HG02678 (cell line): ENCODE results near the gene CR2.
"Not testable (repeated sequence)": the region's sequence is repeated elsewhere in the genome, so short reads cannot be mapped to it uniquely, and the experiment has no call there.

Source experiments
- ATAC-seq: cut with Tn5 transposase; IDR thresholded peaks from one replicate; pipeline ENCODE4 v1.9.1; 2021; ENCODE audit warnings: mild to moderate bottlenecking, moderate library complexity; ENCODE audit not compliant: unreplicated experiment

CR2 gene

DNA sequence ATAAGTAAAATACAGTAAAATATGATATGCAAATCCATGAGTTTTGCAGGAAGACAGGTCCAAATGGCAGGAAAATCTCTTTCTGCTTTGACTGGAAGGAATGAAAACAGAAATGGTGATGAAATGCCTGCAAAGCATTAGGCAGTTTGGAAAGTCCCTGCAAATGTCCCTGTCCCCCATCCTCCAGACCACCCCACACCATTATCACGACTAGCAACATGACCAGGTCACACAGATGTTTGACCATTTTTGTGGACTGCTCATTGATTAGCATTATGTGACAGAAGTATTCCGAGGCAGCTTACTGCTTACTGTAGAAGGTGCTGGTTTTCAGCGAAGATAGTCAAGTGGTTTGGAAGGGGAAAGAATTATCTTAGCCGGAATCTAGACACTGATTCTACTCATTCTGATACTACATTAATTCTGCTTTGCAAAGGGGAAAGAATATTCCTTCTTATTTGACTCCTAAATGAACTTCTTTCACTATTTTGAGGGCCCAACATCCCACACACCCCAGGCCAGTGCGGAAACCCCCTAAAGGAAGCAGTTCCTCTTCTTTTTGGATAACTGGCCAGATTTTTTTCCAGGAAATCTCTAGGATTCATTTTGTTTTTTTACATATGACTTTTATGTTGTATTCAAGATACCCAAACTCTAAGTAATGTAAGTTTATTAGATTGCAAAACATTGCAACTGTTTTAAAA is 9.5 kb upstream of the CR2 start:
- ATAC-seq = no peak

DNA sequence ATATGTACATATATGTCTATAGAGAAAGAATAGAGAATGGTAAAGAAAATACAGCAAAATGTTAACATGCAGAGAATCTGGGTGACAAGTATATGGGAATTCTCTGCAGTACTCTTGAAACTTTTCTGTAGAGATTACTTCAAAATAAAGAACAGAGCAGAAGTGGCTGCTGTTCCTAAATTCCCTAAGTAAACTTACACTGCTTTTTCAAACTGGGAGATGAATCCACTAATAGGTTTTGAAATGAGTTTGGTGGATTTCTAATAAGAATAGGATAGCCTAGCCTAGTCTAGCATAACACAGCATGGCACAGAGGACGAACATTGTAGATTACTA is 450 bp upstream of the CR2 start:
- no peak for ATAC-seq

DNA sequence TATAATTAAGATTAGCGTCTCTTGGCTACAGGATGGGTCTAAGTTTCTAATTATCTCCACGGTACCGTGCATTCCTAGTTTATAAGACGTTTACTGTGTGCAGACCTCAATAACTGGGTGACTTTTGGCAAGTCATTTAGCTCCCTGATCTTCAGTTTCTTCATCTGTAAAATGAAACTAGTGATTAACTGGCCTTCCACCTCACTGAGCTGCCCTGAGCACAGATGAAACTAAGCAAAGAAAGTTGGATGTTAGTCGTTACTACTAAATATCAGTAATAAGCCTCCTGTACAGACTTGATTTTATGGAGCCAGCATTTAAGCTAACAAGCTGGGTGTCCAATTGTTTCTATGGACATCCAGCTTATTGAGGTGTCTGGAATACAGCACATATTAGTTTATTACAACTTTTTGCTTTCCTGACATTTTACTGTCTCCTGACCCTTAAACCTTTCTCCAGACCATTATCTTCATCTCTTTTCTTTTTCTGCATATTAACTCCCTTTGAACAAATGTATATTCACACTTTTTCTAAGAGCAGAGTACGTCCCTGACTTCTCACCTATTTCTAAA is 1.1 kb downstream of the CR2 start:
- no peak for ATAC-seq

DNA sequence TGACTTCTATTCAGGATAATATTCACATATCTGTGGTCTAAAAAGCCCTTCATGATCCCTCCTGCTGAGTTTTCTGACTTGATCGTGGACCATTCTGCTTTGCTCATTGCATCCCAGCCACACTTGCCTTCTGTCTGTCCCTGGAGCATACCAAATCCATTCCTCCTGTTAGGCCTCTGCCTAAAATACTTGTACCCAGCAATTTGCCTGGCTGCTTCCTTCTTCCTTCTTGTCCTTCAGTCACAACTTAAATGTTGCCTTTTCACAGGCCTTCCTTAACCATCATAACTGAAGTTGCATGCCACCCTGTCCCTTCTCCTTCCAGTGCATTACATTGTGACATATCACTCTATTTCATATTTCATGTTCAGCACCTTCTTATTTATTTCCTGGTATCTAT is 4.3 kb downstream of the CR2 start:
- ATAC-seq = no peak

DNA sequence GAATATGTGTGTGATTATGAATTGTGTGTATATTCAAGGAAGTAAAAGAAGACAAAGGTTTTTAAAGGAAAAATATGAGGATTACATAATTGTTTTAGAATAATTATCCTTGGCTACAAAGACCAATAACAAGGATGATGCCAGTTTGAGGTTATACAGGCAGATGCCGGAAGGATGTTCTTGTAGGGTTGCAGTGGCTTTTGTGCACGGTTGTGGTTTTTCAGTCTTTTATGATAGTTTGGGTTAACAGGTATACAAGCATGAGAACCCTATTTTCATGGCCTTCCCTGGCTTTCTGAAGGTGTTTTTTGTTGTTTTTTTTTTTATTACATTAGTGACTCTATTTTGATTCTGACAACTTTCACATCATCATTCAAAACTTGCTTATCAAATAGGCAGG is 4.9 kb downstream of the CR2 start:
- ATAC-seq = no peak

DNA sequence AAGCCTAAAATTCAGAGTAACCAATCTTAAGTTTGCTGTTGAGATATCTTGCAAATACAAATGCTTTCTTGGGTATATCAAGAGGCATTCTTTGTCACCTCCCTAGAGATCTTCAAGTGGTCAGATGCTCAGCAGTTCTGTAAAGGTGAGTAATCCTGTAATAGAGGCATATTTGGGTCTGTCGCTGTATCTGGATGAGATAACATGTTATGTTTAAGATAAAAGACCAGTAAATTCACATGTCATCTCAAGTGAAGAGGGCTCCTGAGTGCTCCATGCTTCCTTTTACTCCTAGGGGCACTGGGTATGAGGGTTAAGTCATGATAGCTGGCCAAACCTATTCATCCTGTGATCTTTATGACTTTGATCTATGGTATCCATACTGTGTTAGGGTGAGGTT is 7.5 kb downstream of the CR2 start:
- no peak for ATAC-seq

DNA sequence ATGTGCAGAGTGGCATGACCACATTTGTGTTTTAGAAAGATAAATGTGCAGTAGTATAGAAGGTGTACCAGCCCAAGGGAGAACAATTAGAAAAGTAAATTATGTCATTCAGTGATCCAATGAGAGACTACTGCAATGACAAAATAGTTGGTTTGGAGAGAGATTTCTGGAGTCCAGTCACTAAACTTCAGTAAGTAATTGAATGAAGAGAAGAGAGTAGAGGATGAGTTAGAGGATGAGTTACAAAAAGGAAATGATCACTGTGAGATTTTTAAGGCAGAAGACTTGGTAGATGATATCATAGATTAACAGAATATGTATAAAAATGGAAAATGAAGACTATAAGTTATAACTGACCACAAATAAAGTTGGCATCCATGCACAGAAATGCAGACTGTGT is 8.4 kb downstream of the CR2 start:
- no peak for ATAC-seq

DNA sequence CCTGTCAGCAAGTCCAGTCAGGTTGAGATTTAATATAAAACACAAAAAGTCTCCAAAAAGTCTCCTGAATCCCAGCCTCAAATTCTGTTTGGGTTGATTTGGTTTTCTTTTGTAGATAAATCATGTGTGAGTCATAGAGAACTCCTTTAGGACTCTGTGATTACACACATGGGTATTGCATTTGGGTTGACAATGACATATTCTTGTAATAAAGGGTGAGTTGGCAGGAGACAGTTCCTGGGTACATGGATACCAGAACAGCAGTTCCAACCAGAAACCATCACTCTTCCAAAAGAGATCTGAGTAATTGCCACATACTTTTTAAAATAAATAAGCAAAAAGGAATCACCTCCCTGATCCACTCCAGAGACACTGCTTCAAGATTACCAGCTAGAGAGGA is 8.9 kb downstream of the CR2 start:
- no peak for ATAC-seq

DNA sequence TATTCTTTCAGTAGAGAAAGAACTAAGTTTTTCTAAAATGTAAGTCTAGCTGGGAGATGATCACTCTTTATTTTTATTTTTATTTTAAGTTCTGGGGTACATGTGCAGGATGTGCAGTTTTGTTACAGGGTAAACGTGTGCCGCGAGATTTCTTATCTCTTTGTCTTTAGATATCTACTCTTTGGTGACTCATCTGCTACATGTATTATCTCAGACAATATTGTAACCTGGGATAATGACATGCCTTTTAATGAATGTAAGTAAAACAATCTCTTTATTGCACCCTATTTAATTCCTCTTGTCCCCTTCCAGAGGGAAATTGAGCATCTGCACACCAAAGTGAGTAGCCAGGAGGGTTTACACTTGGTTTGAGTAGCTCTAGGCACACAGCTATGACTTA is 9.4 kb downstream of the CR2 start:
- ATAC-seq = no peak

DNA sequence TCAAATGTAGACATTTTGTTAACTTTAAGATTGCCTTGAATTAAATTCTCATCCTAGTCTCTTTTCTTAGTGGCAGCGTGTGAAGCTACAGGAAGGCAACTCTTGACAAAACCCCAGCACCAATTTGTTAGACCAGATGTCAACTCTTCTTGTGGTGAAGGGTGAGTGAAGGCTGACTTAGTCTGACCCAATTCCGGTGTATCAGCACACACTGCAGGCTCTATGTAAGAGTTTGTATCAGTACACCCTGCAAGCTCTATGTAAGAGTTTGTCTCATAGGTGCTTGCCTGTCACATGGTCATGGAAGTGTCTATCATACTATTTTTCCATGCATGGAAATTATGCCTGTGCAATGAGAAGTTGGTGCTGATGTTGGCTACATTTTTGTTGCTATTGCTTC is 16.8 kb downstream of the CR2 start:
- ATAC-seq = no peak

DNA sequence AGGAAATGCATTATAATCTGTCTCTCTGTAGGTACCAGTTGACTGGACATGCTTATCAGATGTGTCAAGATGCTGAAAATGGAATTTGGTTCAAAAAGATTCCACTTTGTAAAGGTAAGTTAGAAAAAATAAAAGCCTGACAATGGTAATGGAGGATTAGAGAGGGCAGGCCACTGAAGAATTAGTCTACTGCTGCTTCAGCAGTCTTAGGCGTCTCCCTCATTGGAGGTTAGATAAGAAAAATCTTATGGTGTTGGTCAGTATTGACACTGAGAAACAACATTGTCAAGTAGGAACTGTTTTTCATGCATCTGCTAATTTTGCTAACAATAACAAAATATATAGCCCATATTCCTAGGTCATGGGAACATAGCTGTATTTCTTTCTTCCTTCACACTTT is 20.1 kb downstream of the CR2 start:
- no peak for ATAC-seq

DNA sequence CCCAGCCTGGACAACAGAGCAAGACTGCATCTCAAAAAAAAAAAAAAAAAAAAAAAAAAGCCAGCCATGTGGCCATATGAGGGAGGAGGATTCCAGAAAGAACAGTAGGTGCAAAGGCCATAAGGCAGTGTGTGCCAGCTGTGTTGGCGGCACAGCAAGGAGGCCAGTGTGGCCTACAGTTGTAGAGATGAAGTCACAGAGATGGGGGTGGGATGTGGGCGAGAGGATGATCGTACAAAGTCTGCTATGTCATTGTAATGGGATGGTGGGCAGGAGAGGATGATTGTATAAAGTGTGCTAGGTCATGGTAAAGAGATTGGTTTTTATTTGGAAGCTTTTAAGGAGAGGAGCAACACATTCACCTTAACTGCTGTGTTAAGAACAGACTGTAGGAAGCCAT is 32.1 kb downstream of the CR2 start:
- ATAC-seq = no peak

DNA sequence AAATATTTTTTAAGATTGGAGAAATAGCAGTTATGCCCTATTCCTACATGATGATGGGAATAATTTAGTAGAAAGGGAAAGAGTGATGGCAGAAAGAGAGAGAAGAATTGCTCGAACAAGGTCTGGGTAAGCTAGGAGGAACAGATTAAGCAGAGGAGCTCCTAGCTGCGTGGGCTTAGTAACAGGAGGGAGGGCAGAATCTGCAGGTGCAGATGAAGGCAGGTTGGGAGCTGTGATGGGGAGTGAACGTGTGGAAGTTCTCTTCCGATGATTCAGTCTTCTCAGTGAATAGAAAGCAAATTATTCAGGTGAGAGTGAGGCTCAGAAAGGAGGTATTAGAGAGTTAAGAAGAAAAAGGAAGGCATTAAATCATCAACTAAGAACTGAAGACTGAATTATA is 33.5 kb downstream of the CR2 start:
- ATAC-seq = no peak

DNA sequence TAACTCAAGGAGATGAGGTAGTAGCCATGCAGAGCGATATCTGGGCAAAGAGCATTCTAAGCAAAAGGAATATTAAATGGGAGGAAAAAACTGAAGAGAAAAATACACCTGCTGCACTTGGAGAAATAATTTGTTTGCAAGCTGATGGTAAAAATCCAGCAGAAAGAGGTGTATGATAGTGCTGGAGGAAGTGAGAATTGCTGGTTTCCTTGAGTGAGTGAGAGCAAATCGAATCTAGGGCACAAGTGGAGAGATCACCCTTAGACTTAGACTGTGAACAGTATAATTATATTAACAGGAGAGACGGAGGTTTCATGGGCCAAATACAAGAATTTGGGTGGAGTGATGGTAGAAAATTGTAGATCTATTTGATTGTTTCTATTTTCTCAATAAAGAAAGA is 39.1 kb downstream of the CR2 start:
- ATAC-seq = no peak

DNA sequence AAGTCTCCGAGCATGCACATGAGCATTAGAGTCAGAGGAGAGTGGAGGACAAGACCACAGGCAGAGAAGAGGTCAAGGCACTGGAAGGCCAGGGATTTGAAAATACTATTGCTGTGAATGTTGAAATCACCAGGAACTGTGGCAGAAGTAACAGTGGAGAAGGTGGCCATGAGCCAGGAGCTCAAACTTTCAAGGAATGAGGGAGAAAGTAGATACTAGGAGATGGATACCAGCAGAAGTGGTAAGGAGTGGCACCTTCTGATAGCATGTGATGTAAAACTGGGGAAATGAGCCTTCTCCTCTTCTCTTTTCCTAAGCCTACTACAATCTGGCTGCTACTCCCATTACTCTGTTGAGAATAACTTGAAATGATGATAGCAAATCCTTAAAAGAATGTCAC is 40.0 kb downstream of the CR2 start:
- no peak for ATAC-seq

DNA sequence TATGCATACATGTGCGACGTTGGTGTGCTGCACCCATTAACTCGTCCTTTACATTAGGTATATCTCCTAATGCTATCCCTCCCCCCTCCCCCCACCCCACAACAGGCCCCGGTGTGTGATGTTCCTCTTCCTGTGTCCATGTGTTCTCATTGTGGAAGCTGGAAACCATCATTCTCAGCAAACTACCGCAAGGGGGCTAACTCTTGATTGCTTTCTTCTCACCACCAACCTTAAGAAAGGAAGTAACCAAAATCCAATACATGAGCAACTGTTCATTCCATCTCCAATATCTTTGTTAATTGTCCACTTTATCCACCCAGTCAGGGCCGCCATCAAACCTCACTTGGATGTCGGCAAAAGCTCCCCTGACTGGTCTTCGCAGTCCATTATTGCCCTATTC is 41.2 kb downstream of the CR2 start:
- ATAC-seq = not testable (repeated sequence)

DNA sequence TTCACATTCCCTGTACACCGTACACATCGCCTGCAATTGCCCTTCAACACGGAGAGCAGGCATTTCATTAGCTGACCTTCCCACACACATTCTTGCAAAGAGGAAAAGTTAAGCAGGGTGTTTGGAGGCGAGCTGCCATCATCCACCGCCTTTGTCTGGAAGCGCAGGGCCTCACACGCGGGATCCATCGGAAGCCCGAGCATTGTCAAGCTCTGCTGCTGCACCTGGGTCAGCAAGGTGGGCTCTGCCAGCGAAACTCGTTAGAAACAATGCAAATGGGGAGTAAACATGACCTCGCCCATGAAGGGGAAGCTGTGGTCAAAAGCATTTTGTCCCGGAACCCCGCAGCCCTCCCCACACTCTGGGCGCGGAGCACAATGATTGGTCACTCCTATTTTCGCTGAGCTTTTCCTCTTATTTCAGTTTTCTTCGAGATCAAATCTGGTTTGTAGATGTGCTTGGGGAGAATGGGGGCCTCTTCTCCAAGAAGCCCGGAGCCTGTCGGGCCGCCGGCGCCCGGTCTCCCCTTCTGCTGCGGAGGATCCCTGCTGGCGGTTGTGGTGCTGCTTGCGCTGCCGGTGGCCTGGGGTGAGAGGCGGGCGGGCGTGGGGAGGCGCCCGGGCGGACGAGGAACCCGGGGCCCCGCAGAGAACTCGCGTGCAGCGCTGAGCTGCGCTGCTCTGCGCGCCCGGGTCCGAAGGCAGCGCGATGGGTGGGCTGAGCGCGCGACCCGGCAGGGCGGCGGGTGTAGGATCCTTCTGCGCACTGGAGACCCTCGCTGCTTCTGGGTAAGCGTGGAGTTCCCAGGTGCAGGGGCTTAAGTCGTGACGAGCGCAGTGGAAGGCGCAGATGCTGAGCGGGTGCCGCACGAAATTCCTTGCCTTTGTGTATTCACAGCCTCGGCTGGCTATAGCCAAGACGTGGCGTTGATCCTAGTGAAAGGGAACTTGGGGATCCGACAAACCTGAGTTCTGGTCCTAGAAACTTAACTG is 42.0 kb downstream of the CR2 start, which contains the start of gene CR1:
Gene CR1, plus strand, starts transcription at position 357 of the 992 bp plus-strand sequence. Its CDS starts 111 bp downstream, at position 468.
- ATAC-seq = peak; percentile 60

DNA sequence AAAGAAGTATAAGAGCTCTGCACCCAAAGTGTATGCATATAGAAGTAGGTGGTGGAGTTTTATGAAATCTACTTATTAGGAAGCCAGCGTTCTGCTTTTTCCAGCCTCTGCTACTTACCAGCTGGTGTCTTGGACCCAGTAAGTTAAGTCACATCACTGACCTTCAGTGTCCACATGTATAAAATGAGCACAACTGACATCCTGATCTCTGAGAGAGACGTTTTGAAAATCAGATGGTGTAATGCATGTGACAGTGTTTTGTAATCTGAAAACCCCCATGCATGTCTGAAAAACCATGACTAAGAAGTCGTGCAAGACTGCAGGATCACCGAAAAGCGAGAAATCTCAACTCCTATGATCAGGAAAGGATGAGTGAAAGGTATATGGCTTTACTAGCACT is 43.8 kb downstream of the CR2 start:
- no peak for ATAC-seq

DNA sequence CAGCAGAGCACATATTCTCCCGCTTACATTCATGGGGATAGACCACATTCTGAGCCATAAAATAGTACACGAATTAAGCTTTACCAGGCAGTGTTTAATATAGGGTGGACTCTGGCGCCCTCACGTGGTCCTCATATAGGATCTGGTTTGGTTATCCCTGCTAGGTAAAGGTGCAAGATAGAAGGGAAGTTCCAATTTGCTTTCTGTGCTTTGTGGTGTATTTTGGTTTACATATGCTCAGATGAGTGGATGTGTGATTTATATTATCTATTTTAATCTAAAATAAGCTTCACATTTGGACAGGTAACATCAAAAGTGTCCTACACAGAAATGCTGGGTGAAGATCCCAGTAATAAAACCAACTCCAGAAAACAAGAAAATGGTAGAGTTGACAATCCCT is 45.4 kb downstream of the CR2 start:
- ATAC-seq = no peak

DNA sequence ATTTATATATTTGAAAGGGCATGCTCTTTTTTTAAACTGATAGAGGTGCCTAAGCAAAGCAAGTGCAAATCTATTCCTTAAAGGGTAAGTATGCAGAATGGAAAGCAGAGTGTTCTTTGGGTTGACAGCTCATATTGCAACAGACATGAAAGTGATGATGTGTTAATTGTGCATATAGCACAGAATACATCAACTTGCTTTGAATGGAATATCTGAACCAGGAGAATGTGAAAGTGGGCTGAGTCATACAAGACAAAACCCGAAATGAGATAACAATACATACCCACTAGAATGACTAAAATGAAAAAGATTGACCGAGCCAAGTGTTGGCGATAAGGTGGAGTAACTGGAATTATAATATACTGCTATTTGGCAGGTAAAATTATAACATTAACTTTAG is 46.2 kb downstream of the CR2 start:
- no peak for ATAC-seq

DNA sequence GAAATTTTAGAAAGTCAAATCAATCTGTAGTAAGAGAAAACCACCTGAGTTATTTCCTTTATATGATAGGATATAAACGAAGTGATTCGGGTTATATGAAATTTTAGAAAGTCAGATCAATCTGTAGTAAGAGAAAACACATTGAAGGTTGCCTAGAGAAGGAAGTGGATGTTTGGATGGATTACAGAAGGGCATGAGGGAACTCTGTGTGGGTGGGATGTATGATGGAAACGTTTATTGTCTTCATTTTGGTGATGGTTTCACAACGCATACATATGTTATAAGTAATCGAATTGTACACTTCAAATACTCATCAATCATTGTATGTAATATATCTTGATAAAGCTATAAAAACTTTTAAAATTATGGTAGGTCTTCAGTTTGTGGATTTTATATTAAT is 46.9 kb downstream of the CR2 start:
- ATAC-seq = no peak

DNA sequence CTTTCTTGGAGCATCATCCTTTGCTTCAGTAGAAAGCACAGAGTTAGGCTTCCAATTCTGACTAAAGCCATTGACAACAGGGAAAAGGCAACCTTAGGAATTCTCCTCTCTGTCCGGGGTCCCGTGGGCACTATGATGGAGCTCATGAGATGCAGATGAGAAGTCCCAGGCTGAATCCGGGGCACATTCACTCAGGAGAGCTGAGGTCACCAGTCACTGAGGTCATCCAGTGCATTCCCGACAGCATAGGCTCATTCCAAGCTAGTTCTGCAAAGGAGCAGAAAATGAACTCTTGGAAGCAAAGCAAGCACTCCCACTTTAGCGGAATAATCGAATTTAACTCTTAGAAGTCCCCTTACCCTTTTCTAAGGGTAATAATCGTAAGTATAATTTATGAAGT is 48.6 kb downstream of the CR2 start:
- no peak for ATAC-seq
